ENCODE data around the gene JCAD. TPM values are rescaled to one million over a fixed set of nuclear protein-coding genes. Genes with fewer than 3 reads are reported as not detected.

Gene JCAD
- total and polyA plus RNA-seq, 10 of the 15 experiments (the other 5 are each of a cell fraction or from before 2014, with no cell fraction given): 0.28 TPM; not detected in 9

GRCh38 chr10:29970576-29970975 lies 88.8 kb downstream of the JCAD start (continued):
- TF ChIP-seq MLLT1 (IDR thresholded peaks at IDR 0.05): no peak
- TF ChIP-seq BCL11A (IDR thresholded peaks at IDR 0.05; ENCODE audit: low read depth, low read length): no peak
- no peak for TF ChIP-seq CUX1 (IDR thresholded peaks at IDR 0.05; ENCODE audit: insufficient replicate concordance, low read depth, low read length)
- no peak for TF ChIP-seq BMI1 (IDR thresholded peaks at IDR 0.05; ENCODE audit: borderline replicate concordance)
- no peak for TF ChIP-seq SIN3A (IDR thresholded peaks at IDR 0.05; ENCODE audit: low read depth, low read length)
- no peak for TF ChIP-seq BCLAF1 (IDR thresholded peaks at IDR 0.05)

All from GM12878 (cell line).